ENCODE results near the gene ABCA4. TPM values are rescaled to one million over a fixed set of nuclear protein-coding genes. Genes with fewer than 3 reads are reported as not detected.

ABCA4 gene
- total RNA-seq, 1 experiment from 2014 or later: 0.09 TPM

DNA sequence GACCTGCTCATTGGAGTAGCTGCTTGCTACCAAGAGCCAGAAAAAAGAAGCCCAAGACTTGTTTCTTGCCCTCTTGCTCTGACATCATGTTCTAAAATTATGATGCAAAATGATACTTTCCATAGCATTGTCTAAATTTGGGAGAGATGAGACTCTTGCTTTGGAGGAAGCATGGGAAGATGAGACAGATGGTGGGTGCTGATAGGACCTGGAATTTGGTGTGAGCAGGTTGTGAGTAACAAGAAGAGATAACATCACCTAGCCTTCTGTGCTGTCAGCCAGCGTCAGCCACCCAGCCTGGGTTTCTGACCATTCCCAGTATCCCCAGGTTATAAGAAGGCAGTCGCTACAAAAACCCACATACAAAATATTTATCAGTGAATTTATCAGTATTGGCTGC is 144.7 kb downstream of the ABCA4 start:
- TF ChIP-seq MXD4 (CRISPR knock-in tag; IDR thresholded peaks at IDR 0.05; ENCODE audit: borderline replicate concordance): no peak
- TF ChIP-seq NR2C2 (CRISPR knock-in tag; IDR thresholded peaks at IDR 0.05): no peak
- no peak for TF ChIP-seq TP53 (CRISPR knock-in tag; IDR thresholded peaks at IDR 0.05)
- TF ChIP-seq OVOL2 (CRISPR knock-in tag; IDR thresholded peaks at IDR 0.05; ENCODE audit: borderline replicate concordance): no peak
- TF ChIP-seq, protein P1, sequence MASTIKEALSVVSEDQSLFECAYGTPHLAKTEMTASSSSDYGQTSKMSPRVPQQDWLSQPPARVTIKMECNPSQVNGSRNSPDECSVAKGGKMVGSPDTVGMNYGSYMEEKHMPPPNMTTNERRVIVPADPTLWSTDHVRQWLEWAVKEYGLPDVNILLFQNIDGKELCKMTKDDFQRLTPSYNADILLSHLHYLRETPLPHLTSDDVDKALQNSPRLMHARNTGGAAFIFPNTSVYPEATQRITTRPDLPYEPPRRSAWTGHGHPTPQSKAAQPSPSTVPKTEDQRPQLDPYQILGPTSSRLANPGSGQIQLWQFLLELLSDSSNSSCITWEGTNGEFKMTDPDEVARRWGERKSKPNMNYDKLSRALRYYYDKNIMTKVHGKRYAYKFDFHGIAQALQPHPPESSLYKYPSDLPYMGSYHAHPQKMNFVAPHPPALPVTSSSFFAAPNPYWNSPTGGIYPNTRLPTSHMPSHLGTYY (CRISPR knock-in tag; IDR thresholded peaks at IDR 0.05): no peak
- peaks cover 8% of the 10 kb centered on the region for H3K9me3 Mint-ChIP-seq
- peaks cover 17% of the 10 kb centered on the region for H3K4me1 Mint-ChIP-seq
- DNase-seq (ENCODE audit: low spot score) (no peak), ATAC-seq (no peak)
- ChIA-PET CTCF (interaction anchor here (0.6 to 0.7 kb wide), 2 partner anchors 49 to 66 kb away, joined by 3 to 4 read pairs; no protein-coding TSS in a partner anchor), POLR2A (no interaction called here)
- no peak overlapping the region for H3K4me3 Mint-ChIP-seq
- 0 out of 2 replicates have a peak, but pooled peaks cover 2% of the 10 kb centered on the region for H3K36me3 Mint-ChIP-seq
- H3K27me3 Mint-ChIP-seq (ENCODE audit: low read depth): no peaks in the 10 kb centered on the region
- H3K27ac Mint-ChIP-seq: no peak overlapping the region

DNA sequence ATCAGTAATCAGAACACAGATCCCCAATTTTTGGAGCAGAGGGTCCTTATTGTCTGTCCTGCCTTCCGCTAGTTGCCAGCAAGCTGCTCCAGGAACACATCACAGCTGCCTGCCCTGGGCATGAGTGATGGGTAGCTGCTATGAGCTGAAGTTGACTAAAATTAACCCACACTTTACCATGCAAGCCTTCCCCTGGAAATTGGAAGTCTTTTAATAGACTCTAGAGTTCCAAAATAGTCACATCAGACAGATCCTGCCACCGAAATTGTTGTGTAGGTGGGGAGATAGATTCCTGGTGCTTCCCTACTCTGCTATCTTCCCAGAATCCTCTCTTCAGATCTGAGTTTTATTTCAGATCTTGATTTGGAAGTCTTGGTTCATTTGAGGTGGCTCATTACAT is 148.6 kb downstream of the ABCA4 start:
- CTCF ChIA-PET: no interaction called here
- POLR2A ChIA-PET: interaction anchor here (0.5 kb wide), 1 partner anchor 343 kb away, joined by 3 read pairs; no protein-coding TSS in a partner anchor
- Mint-ChIP-seq H3K36me3 (no peaks in the 10 kb centered on the region), H3K9me3 (no peaks in the 10 kb centered on the region), H3K4me1 (0 out of 2 replicates have a peak, but pooled peaks cover 4% of the 10 kb centered on the region), H3K27ac (no peak overlapping the region), H3K27me3 (ENCODE audit: low read depth) (no peaks in the 10 kb centered on the region; the same call in 1 of the 2 replicates), H3K4me3 (no peak overlapping the region)
- DNase-seq (ENCODE audit: low spot score) (no peak), ATAC-seq (no peak)
- TF ChIP-seq, protein P2, sequence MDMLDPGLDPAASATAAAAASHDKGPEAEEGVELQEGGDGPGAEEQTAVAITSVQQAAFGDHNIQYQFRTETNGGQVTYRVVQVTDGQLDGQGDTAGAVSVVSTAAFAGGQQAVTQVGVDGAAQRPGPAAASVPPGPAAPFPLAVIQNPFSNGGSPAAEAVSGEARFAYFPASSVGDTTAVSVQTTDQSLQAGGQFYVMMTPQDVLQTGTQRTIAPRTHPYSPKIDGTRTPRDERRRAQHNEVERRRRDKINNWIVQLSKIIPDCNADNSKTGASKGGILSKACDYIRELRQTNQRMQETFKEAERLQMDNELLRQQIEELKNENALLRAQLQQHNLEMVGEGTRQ (CRISPR knock-in tag; IDR thresholded peaks at IDR 0.05): no peak
- TF ChIP-seq, protein P3, sequence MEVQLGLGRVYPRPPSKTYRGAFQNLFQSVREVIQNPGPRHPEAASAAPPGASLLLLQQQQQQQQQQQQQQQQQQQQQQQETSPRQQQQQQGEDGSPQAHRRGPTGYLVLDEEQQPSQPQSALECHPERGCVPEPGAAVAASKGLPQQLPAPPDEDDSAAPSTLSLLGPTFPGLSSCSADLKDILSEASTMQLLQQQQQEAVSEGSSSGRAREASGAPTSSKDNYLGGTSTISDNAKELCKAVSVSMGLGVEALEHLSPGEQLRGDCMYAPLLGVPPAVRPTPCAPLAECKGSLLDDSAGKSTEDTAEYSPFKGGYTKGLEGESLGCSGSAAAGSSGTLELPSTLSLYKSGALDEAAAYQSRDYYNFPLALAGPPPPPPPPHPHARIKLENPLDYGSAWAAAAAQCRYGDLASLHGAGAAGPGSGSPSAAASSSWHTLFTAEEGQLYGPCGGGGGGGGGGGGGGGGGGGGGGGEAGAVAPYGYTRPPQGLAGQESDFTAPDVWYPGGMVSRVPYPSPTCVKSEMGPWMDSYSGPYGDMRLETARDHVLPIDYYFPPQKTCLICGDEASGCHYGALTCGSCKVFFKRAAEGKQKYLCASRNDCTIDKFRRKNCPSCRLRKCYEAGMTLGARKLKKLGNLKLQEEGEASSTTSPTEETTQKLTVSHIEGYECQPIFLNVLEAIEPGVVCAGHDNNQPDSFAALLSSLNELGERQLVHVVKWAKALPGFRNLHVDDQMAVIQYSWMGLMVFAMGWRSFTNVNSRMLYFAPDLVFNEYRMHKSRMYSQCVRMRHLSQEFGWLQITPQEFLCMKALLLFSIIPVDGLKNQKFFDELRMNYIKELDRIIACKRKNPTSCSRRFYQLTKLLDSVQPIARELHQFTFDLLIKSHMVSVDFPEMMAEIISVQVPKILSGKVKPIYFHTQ (CRISPR knock-in tag; IDR thresholded peaks at IDR 0.05): no peak

DNA sequence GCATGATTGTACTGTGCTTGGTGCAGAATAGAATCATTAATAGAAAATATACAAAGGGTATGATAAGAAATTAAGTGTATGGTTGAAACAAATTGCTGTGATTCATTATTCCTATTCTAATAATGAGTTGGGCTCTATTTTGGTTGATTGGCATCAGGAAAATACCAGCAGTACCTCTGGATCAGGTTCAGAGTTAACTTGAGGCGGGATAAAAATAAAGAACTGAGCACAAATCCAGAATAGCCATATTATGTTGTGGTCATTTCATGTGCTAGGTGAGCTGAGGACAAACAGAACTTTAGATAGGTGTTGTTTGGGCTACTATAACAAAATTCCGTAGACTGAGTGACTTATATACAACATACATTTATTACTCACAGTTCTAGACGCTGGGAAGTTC is 151.1 kb downstream of the ABCA4 start:
- no peaks in the 10 kb centered on the region for H3K36me3 Mint-ChIP-seq
- no peaks in the 10 kb centered on the region; the same call in 1 of the 2 replicates for H3K27me3 Mint-ChIP-seq (ENCODE audit: low read depth)
- DNase-seq (ENCODE audit: low spot score) (no peak), ATAC-seq (no peak)
- H3K4me1 Mint-ChIP-seq: 0 out of 2 replicates have a peak, but pooled peaks cover 4% of the 10 kb centered on the region
- H3K4me3 Mint-ChIP-seq: no peak overlapping the region
- ChIA-PET CTCF (interaction anchor here (1.6 kb wide), 1 partner anchor 11 kb away, joined by 3 read pairs; no protein-coding TSS in a partner anchor), POLR2A (no interaction called here)
- no peaks in the 10 kb centered on the region for H3K9me3 Mint-ChIP-seq
- no peak overlapping the region for H3K27ac Mint-ChIP-seq
- TF ChIP-seq, protein P4, sequence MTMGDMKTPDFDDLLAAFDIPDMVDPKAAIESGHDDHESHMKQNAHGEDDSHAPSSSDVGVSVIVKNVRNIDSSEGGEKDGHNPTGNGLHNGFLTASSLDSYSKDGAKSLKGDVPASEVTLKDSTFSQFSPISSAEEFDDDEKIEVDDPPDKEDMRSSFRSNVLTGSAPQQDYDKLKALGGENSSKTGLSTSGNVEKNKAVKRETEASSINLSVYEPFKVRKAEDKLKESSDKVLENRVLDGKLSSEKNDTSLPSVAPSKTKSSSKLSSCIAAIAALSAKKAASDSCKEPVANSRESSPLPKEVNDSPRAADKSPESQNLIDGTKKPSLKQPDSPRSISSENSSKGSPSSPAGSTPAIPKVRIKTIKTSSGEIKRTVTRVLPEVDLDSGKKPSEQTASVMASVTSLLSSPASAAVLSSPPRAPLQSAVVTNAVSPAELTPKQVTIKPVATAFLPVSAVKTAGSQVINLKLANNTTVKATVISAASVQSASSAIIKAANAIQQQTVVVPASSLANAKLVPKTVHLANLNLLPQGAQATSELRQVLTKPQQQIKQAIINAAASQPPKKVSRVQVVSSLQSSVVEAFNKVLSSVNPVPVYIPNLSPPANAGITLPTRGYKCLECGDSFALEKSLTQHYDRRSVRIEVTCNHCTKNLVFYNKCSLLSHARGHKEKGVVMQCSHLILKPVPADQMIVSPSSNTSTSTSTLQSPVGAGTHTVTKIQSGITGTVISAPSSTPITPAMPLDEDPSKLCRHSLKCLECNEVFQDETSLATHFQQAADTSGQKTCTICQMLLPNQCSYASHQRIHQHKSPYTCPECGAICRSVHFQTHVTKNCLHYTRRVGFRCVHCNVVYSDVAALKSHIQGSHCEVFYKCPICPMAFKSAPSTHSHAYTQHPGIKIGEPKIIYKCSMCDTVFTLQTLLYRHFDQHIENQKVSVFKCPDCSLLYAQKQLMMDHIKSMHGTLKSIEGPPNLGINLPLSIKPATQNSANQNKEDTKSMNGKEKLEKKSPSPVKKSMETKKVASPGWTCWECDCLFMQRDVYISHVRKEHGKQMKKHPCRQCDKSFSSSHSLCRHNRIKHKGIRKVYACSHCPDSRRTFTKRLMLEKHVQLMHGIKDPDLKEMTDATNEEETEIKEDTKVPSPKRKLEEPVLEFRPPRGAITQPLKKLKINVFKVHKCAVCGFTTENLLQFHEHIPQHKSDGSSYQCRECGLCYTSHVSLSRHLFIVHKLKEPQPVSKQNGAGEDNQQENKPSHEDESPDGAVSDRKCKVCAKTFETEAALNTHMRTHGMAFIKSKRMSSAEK (CRISPR knock-in tag; IDR thresholded peaks at IDR 0.05; ENCODE audit: borderline replicate concordance): no peak
- TF ChIP-seq SMAD3 (CRISPR knock-in tag; IDR thresholded peaks at IDR 0.05; ENCODE audit: borderline replicate concordance): no peak
- TF ChIP-seq, protein P5, sequence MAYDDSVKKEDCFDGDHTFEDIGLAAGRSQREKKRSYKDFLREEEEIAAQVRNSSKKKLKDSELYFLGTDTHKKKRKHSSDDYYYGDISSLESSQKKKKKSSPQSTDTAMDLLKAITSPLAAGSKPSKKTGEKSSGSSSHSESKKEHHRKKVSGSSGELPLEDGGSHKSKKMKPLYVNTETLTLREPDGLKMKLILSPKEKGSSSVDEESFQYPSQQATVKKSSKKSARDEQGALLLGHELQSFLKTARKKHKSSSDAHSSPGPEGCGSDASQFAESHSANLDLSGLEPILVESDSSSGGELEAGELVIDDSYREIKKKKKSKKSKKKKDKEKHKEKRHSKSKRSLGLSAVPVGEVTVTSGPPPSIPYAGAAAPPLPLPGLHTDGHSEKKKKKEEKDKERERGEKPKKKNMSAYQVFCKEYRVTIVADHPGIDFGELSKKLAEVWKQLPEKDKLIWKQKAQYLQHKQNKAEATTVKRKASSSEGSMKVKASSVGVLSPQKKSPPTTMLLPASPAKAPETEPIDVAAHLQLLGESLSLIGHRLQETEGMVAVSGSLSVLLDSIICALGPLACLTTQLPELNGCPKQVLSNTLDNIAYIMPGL (CRISPR knock-in tag; IDR thresholded peaks at IDR 0.05): no peak
- TF ChIP-seq FOXP1 (CRISPR knock-in tag; IDR thresholded peaks at IDR 0.05; ENCODE audit: borderline replicate concordance): no peak
- TF ChIP-seq ZBTB21 (CRISPR knock-in tag; IDR thresholded peaks at IDR 0.05; ENCODE audit: borderline replicate concordance): no peak
- no peak for TF ChIP-seq TEAD1 (CRISPR knock-in tag; IDR thresholded peaks at IDR 0.05)
- TF ChIP-seq, protein P6, sequence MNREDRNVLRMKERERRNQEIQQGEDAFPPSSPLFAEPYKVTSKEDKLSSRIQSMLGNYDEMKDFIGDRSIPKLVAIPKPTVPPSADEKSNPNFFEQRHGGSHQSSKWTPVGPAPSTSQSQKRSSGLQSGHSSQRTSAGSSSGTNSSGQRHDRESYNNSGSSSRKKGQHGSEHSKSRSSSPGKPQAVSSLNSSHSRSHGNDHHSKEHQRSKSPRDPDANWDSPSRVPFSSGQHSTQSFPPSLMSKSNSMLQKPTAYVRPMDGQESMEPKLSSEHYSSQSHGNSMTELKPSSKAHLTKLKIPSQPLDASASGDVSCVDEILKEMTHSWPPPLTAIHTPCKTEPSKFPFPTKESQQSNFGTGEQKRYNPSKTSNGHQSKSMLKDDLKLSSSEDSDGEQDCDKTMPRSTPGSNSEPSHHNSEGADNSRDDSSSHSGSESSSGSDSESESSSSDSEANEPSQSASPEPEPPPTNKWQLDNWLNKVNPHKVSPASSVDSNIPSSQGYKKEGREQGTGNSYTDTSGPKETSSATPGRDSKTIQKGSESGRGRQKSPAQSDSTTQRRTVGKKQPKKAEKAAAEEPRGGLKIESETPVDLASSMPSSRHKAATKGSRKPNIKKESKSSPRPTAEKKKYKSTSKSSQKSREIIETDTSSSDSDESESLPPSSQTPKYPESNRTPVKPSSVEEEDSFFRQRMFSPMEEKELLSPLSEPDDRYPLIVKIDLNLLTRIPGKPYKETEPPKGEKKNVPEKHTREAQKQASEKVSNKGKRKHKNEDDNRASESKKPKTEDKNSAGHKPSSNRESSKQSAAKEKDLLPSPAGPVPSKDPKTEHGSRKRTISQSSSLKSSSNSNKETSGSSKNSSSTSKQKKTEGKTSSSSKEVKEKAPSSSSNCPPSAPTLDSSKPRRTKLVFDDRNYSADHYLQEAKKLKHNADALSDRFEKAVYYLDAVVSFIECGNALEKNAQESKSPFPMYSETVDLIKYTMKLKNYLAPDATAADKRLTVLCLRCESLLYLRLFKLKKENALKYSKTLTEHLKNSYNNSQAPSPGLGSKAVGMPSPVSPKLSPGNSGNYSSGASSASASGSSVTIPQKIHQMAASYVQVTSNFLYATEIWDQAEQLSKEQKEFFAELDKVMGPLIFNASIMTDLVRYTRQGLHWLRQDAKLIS (CRISPR knock-in tag; IDR thresholded peaks at IDR 0.05; ENCODE audit: borderline replicate concordance): no peak
- no peak for TF ChIP-seq GRHL2 (CRISPR knock-in tag; IDR thresholded peaks at IDR 0.05; ENCODE audit: insufficient replicate concordance, severe bottlenecking)
- TF ChIP-seq CREM (CRISPR knock-in tag; IDR thresholded peaks at IDR 0.05): no peak

Measured in WTC11 (cell line).